Smooth muscle cell (in vitro differentiated cells): ENCODE results near the gene SPHKAP. TPM values are rescaled to one million over a fixed set of nuclear protein-coding genes. Genes with fewer than 3 reads are reported as not detected.

ENCODE experiments used
- DNase-seq: peaks from one replicate; lab custom pipeline; 2025; ENCODE audit not compliant: unreplicated experiment; lab: John Stamatoyannopoulos, UW
- H2AFZ ChIP-seq: fragments of 200-600 bp; sonication (generic); 2 replicates; pipeline ENCODE4 v1.6.0; 2016; ENCODE audit warnings: antibody characterized with exemption, low read depth, mild to moderate bottlenecking
- H3F3A ChIP-seq: fragments of 200-600 bp; sonication (generic); 2 replicates; pipeline ENCODE4 v1.6.0; 2017; ENCODE audit warnings: antibody characterized with exemption, low read depth
- H3K27ac ChIP-seq: fragments of 200-600 bp; sonication (generic); 2 replicates; pipeline ENCODE4 v1.5.1; 2016; ENCODE audit warnings: low read depth, mild to moderate bottlenecking
- H3K27me3 ChIP-seq: fragments of 200-600 bp; sonication (generic); 2 replicates; pipeline ENCODE4 v1.6.1; 2016; ENCODE audit warnings: low read depth, mild to moderate bottlenecking
- H3K36me3 ChIP-seq: fragments of 200-600 bp; sonication (generic); 2 replicates; pipeline ENCODE4 v1.5.1; 2016; ENCODE audit warnings: low read depth
- H3K4me1 ChIP-seq: fragments of 200-600 bp; sonication (generic); 2 replicates; pipeline ENCODE4 v1.5.1; 2016; ENCODE audit warnings: low read depth
- H3K4me2 ChIP-seq: fragments of 200-600 bp; sonication (generic); 2 replicates; pipeline ENCODE4 v1.6.0; 2016; ENCODE audit warnings: mild to moderate bottlenecking
- H3K4me3 ChIP-seq: fragments of 200-600 bp; sonication (generic); 2 replicates; pipeline ENCODE4 v1.5.1; 2016; ENCODE audit warnings: mild to moderate bottlenecking
- H3K79me2 ChIP-seq: fragments of 200-600 bp; sonication (generic); 2 replicates; pipeline ENCODE4 v1.6.0; 2016; ENCODE audit warnings: low read depth, mild to moderate bottlenecking
- H3K9ac ChIP-seq: fragments of 200-600 bp; sonication (generic); 2 replicates; pipeline ENCODE4 v1.6.0; 2016; ENCODE audit warnings: low read depth
- H3K9me3 ChIP-seq: fragments of 200-600 bp; sonication (generic); replicated peaks from 2 replicates; pipeline ENCODE4 v1.5.1; 2016; ENCODE audit warnings: low read depth
- H4K20me1 ChIP-seq: fragments of 200-600 bp; sonication (generic); 2 replicates; pipeline ENCODE4 v1.6.0; 2016; ENCODE audit warnings: low read depth
- CTCF ChIP-seq: fragments of 200-600 bp; sonication (generic); IDR thresholded peaks from 2 replicates; pipeline ENCODE4 v1.5.1; 2017; ENCODE audit warnings: borderline replicate concordance, mild to moderate bottlenecking, antibody characterized with exemption; ENCODE audit not compliant: insufficient read depth, poor library complexity, severe bottlenecking
- WGBS: methylation state at CpG from one replicate; pipeline ENCODE4 v1.1.7; 2016; ENCODE audit warnings: low lambda C conversion rate; 5-methylcytosine and 5-hydroxymethylcytosine counted together
- polyA plus RNA-seq: library from polyadenylated mRNA; unstranded; fragments of >200 nt; fragmentation: Nextera tagmentation; extraction: Ambion mirVana; gene quantifications from 2 replicates; pipeline ENCODE4 v1.2.1, GENCODE V29; 2016
- small RNA-seq: library from RNA; depleted of rRNA; stranded (forward); fragments of <200 nt; gene quantifications from one replicate; pipeline ENCODE3, GENCODE V24; 2014
- total RNA-seq: library from RNA; depleted of rRNA; stranded (reverse); fragments of >200 nt; gene quantifications from 2 replicates; pipeline ENCODE4 v1.2.3, GENCODE V29; 2014

The SPHKAP gene
- total and polyA plus RNA-seq, 2 experiments from 2014 or later: not detected

GRCh38 chr2:227933884-227934283 lies 247.6 kb downstream of the SPHKAP start:
- no peak for TF ChIP-seq CTCF
- H3K4me3 ChIP-seq: no peak overlapping the region
- no peak overlapping the region for H3K4me2 ChIP-seq
- H3K27me3 ChIP-seq: peaks cover 4% of the 10 kb centered on the region
- no peaks in the 10 kb centered on the region for H3K36me3 ChIP-seq
- no peak overlapping the region for H2AFZ ChIP-seq
- H3F3A ChIP-seq: no peaks in the 10 kb centered on the region
- H3K4me1 ChIP-seq: no peaks in the 10 kb centered on the region
- no peaks in the 10 kb centered on the region for H3K9me3 ChIP-seq
- H3K27ac ChIP-seq: no peak overlapping the region
- 64% methylated on average over 1 of the region's 1 CpG for WGBS
- no peaks in the 10 kb centered on the region for H4K20me1 ChIP-seq
- H3K9ac ChIP-seq: no peak overlapping the region
- H3K79me2 ChIP-seq: no peaks in the 10 kb centered on the region
- no peak for DNase-seq

DNA sequence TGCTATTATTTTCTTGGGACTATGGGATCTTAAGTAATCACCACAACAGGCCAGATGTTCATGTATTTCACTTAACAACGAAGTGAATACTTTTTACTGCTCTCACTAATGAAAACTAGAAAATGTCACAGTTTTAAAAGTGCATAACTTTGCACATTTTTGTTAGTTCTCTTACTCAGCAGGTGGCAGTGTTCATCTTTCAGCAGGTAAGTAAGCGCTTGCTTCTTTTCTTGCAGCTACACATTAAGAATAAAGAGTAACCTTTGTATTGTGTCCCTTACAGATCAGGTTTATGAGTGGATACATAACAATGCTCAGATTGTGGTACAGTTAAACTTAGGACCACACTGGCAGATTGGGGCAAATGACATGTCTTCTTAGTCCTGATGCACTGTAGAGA lies 249.1 kb downstream of the SPHKAP start:
- no peaks in the 10 kb centered on the region for H4K20me1 ChIP-seq
- DNase-seq: no peak
- no peak overlapping the region for H3K9ac ChIP-seq
- no peak overlapping the region for H3K4me2 ChIP-seq
- no peak for TF ChIP-seq CTCF
- peaks cover 4% of the 10 kb centered on the region for H3K27me3 ChIP-seq
- H3K36me3 ChIP-seq: no peaks in the 10 kb centered on the region
- no peaks in the 10 kb centered on the region for H3F3A ChIP-seq
- H3K9me3 ChIP-seq: no peaks in the 10 kb centered on the region
- H3K4me3 ChIP-seq: no peak overlapping the region
- no peaks in the 10 kb centered on the region for H3K79me2 ChIP-seq
- no peak overlapping the region for H3K27ac ChIP-seq
- 94% methylated on average over 2 of the region's 2 CpGs for WGBS
- H3K4me1 ChIP-seq: no peaks in the 10 kb centered on the region
- H2AFZ ChIP-seq: no peak overlapping the region

- WGBS: 98% methylated on average over 6 of the region's 6 CpGs
- no peak for TF ChIP-seq CTCF
Observed at GRCh38 chr2:227932001-227932400, 249.5 kb downstream of the SPHKAP start.

More at GRCh38 chr2:227932001-227932400, 249.5 kb downstream of the SPHKAP start:
- H3K4me3 ChIP-seq: no peak overlapping the region
- H3K9me3 ChIP-seq: no peaks in the 10 kb centered on the region
- DNase-seq: no peak
- H3K79me2 ChIP-seq: no peaks in the 10 kb centered on the region
- no peak overlapping the region for H3K4me2 ChIP-seq
- H3K4me1 ChIP-seq: no peaks in the 10 kb centered on the region
- H3K9ac ChIP-seq: no peak overlapping the region
- H3K36me3 ChIP-seq: no peaks in the 10 kb centered on the region
- no peaks in the 10 kb centered on the region for H3F3A ChIP-seq
- H3K27ac ChIP-seq: no peak overlapping the region
- H3K27me3 ChIP-seq: peaks cover 4% of the 10 kb centered on the region
- no peak overlapping the region for H2AFZ ChIP-seq
- no peaks in the 10 kb centered on the region for H4K20me1 ChIP-seq

Small RNA genes lying within 50 kb of the gene (small RNA-seq; reads per million reads assigned to genes)
- gene RNU6-624P: not detected
